A549 (cell line): Measurements from ENCODE around the gene MECR. TPM values are rescaled to one million over a fixed set of nuclear protein-coding genes. Genes with fewer than 3 reads are reported as not detected.

Source experiments
- ATAC-seq, 2 experiments: fragments of 200-7000 bp in 1 of 2; fragments of >200 bp in 1 of 2; cut with Nextera tagmentation in 1 of 2; cut with Tn5 transposase in 1 of 2; 3 replicates each; pipeline versions ENCODE4 v1.8.0 to v1.9.1; 2018 to 2020; ENCODE audit warnings: mild to moderate bottlenecking in 1 of 2, moderate library complexity in 1 of 2
- CTCF ChIA-PET: fragments of 300-600 bp; sonication (Branson Sonifier 250); formaldehyde crosslinking; extraction: SDS; loops from one replicate; lab custom pipeline; 2021; ENCODE audit warnings: antibody characterized with exemption, inconsistent platforms; lab: Yijun Ruan, JAX
- POLR2A ChIA-PET: fragments of 350-600 bp; formaldehyde crosslinking; extraction: SDS; loops from one replicate; lab custom pipeline; 2021; ENCODE audit warnings: antibody characterized with exemption, inconsistent platforms; lab: Yijun Ruan, JAX
- DNase-seq, 2 experiments: peaks; one replicate each; pipeline versions ENCODE4 v3.0.0 to v3.0.0-alpha.2; 2011 to 2016; ENCODE audit warnings: low read depth in 1 of 2, low spot score in 1 of 2
- FAIRE-seq: peaks from 2 replicates; lab custom pipeline; 2011; peaks lifted over from hg19 to GRCh38; lab: Jason Lieb, UNC
- H3K27ac ChIP-seq, 2 experiments: fragments of >200 bp; sonication (Bioruptor Twin); formaldehyde crosslinking; 3 replicates each; pipeline ENCODE4 v1.5.1; 2016 to 2017
- H3K4me1 ChIP-seq: fragments of >200 bp; sonication (Bioruptor Twin); formaldehyde crosslinking; 3 replicates; pipeline ENCODE4 v1.6.1; 2016
- H3K4me2 ChIP-seq: fragments of >200 bp; sonication (Bioruptor Twin); formaldehyde crosslinking; 3 replicates; pipeline ENCODE4 v1.6.1; 2016
- H3K4me3 ChIP-seq: fragments of >200 bp; sonication (Bioruptor Twin); formaldehyde crosslinking; 3 replicates; pipeline ENCODE4 v1.5.1; 2016
- H3K9me3 ChIP-seq: fragments of >200 bp; sonication (Bioruptor Twin); formaldehyde crosslinking; 3 replicates; pipeline ENCODE4 v1.6.1; 2016
- CBX2 ChIP-seq: fragments of 200-600 bp; sonication (generic); IDR thresholded peaks from 2 replicates; pipeline ENCODE4 v1.6.1; 2016; ENCODE audit warnings: low read depth, mild to moderate bottlenecking, borderline replicate concordance
- CHD2 ChIP-seq: fragments of 150-350 bp; IDR thresholded peaks from 2 replicates; pipeline ENCODE4 v1.6.1; 2014; ENCODE audit warnings: low read length; ENCODE audit not compliant: partially characterized antibody
- EHF ChIP-seq: fragments of 250-450 bp; sonication (Bioruptor Pico); IDR thresholded peaks from 2 replicates; pipeline ENCODE4 v1.5.0; 2020; ENCODE audit warnings: mild to moderate bottlenecking
- FOSB ChIP-seq: fragments of 250-450 bp; sonication (Bioruptor Pico); IDR thresholded peaks from 2 replicates; pipeline ENCODE4 v1.5.0; 2020; ENCODE audit warnings: mild to moderate bottlenecking, moderate library complexity
- FOSL2 ChIP-seq, 2 experiments: fragments of 450-650 bp in 1 of 2; fragments of >200 bp in 1 of 2; sonication (Bioruptor Twin) in 1 of 2; formaldehyde crosslinking; IDR thresholded peaks; 2 replicates each; pipeline versions ENCODE4 v1.5.0 to v1.6.1; 2016 to 2020; ENCODE audit warnings: mild to moderate bottlenecking in 1 of 2, moderate library complexity in 1 of 2
- HES2 ChIP-seq: fragments of >200 bp; sonication (Bioruptor Twin); formaldehyde crosslinking; IDR thresholded peaks from 2 replicates; pipeline ENCODE4 v1.6.1; 2016
- HEYL ChIP-seq: fragments of 250-450 bp; sonication (Bioruptor Pico); IDR thresholded peaks from 2 replicates; pipeline ENCODE4 v1.8.0; 2021; ENCODE audit warnings: mild to moderate bottlenecking, moderate library complexity
- KDM5A ChIP-seq: fragments of 200-600 bp; sonication (generic); IDR thresholded peaks from 2 replicates; pipeline ENCODE4 v1.6.1; 2016; ENCODE audit warnings: antibody characterized with exemption, mild to moderate bottlenecking
- MAX ChIP-seq: IDR thresholded peaks from 2 replicates; pipeline ENCODE4 v1.6.1; 2012
- MYC ChIP-seq: IDR thresholded peaks from 2 replicates; pipeline ENCODE4 v1.6.1; 2012; ENCODE audit warnings: mild to moderate bottlenecking, inconsistent platforms, low read length, improper control_type of control experiment, borderline replicate concordance
- POLR2AphosphoS2 ChIP-seq: conservative IDR thresholded peaks from 2 replicates; pipeline ENCODE4 v1.6.1; 2012; ENCODE audit warnings: low read length, improper control_type of control experiment, inconsistent platforms
- RAD21 ChIP-seq, 2 experiments: fragments of >200 bp in 1 of 2; sonication (Bioruptor Twin) in 1 of 2; formaldehyde crosslinking in 1 of 2; IDR thresholded peaks in 1 of 2; conservative IDR thresholded peaks in 1 of 2; 2 replicates in 1 of 2; 3 replicates in 1 of 2; pipeline ENCODE4 v1.6.1; 2012 to 2018; ENCODE audit warnings: inconsistent platforms in 1 of 2
- WGBS: methylation state at CpG from one replicate; pipeline ENCODE4 v1.1.6; 2017; ENCODE audit errors: missing lambda C conversion rate; 5-methylcytosine and 5-hydroxymethylcytosine counted together
- polyA plus RNA-seq, 4 experiments: library from polyadenylated mRNA; depleted of rRNA in 3 of 4; stranded (reverse); fragments of >200 nt; fragmentation: RNase III in 1 of 4; extraction: RNeasy Plus Mini Kit Qiagen cat#74134 plus additional on column Dnase treatment in 1 of 4; gene quantifications; 2 replicates in 3 of 4; 3 replicates in 1 of 4; pipeline ENCODE4 v1.2.3, GENCODE V29; 2011 to 2017
- TF ChIP-seq, protein P1 (sequence below): fragments of 250-450 bp; sonication (Bioruptor Pico); IDR thresholded peaks from 2 replicates; pipeline ENCODE4 v1.5.0; 2020; ENCODE audit warnings: low read depth, mild to moderate bottlenecking, moderate library complexity
- TF ChIP-seq, protein P2 (sequence below): fragments of 150-350 bp; IDR thresholded peaks from 2 replicates; pipeline ENCODE4 v1.6.1; 2014; ENCODE audit warnings: low read depth, mild to moderate bottlenecking, low read length
- TF ChIP-seq, protein P3 (sequence below): fragments of >200 bp; sonication (Bioruptor Twin); formaldehyde crosslinking; IDR thresholded peaks from 3 replicates; pipeline ENCODE4 v1.5.1; 2016

Gene MECR
- polyA plus RNA-seq, 2 of the 4 experiments (the other 2 are of a cell fraction) = 14.2 to 21.4 TPM

GRCh38 chr1:29197993-29198392 is 32.7 kb downstream of the MECR start:
- 91% methylated on average over 11 of the region's 12 CpGs for WGBS
- H3K4me3 ChIP-seq = no peak overlapping the region
- FAIRE-seq (no peak), ATAC-seq (no peak), DNase-seq (no peak)
- H3K9me3 ChIP-seq = no peaks in the 10 kb centered on the region
- POLR2A ChIA-PET = no interaction called here
- CTCF ChIA-PET = interaction anchor here (0.6 to 4.5 kb wide), 12 partner anchors 12 to 1555 kb away, joined by 3 to 23 read pairs (median 4); partner anchors contain the start of gene SRSF4
- H3K4me2 ChIP-seq = no peak overlapping the region
- H3K27ac ChIP-seq = no peak overlapping the region
- peaks cover 11% of the 10 kb centered on the region for H3K4me1 ChIP-seq
- TF ChIP-seq KDM5A (no peak), FOSB (CRISPR knock-in tag) (no peak), POLR2AphosphoS2 (no peak), CBX2 (no peak), FOSL2 (IDR thresholded peaks at IDR 0.05) (no peak), FOSL2 (CRISPR knock-in tag; IDR thresholded peaks at IDR 0.05) (no peak), HES2 (no peak), CHD2 (no peak), MAX (no peak)
- TF ChIP-seq, protein P1, sequence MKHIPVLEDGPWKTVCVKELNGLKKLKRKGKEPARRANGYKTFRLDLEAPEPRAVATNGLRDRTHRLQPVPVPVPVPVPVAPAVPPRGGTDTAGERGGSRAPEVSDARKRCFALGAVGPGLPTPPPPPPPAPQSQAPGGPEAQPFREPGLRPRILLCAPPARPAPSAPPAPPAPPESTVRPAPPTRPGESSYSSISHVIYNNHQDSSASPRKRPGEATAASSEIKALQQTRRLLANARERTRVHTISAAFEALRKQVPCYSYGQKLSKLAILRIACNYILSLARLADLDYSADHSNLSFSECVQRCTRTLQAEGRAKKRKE (CRISPR knock-in tag) = no peak
- TF ChIP-seq, protein P2, sequence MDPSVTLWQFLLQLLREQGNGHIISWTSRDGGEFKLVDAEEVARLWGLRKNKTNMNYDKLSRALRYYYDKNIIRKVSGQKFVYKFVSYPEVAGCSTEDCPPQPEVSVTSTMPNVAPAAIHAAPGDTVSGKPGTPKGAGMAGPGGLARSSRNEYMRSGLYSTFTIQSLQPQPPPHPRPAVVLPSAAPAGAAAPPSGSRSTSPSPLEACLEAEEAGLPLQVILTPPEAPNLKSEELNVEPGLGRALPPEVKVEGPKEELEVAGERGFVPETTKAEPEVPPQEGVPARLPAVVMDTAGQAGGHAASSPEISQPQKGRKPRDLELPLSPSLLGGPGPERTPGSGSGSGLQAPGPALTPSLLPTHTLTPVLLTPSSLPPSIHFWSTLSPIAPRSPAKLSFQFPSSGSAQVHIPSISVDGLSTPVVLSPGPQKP = no peak
- TF ChIP-seq, protein P3, sequence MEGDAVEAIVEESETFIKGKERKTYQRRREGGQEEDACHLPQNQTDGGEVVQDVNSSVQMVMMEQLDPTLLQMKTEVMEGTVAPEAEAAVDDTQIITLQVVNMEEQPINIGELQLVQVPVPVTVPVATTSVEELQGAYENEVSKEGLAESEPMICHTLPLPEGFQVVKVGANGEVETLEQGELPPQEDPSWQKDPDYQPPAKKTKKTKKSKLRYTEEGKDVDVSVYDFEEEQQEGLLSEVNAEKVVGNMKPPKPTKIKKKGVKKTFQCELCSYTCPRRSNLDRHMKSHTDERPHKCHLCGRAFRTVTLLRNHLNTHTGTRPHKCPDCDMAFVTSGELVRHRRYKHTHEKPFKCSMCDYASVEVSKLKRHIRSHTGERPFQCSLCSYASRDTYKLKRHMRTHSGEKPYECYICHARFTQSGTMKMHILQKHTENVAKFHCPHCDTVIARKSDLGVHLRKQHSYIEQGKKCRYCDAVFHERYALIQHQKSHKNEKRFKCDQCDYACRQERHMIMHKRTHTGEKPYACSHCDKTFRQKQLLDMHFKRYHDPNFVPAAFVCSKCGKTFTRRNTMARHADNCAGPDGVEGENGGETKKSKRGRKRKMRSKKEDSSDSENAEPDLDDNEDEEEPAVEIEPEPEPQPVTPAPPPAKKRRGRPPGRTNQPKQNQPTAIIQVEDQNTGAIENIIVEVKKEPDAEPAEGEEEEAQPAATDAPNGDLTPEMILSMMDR = no peak

- no peak overlapping the region for H3K4me2 ChIP-seq
- POLR2A ChIA-PET = interaction anchor here (0.8 kb wide), 1 partner anchor 16 kb away, joined by 4 read pairs; the partner anchor contains the start of gene SRSF4
- FAIRE-seq = no peak
- H3K4me1 ChIP-seq = peaks cover 10% of the 10 kb centered on the region
- no peak overlapping the region for H3K27ac ChIP-seq
- peak; percentile 93 to 95 for ATAC-seq
- TF ChIP-seq RAD21 (conservative IDR thresholded peaks at IDR 0.05 in 1 of 2, IDR thresholded peaks at IDR 0.05 in 1 of 2) = peak; percentile 28 to 44; a peak in 4 of 5 replicates
- TF ChIP-seq EHF (CRISPR knock-in tag) = no peak
- no peak for TF ChIP-seq HEYL (CRISPR knock-in tag)
- TF ChIP-seq MYC = no peak
- TF ChIP-seq, protein P3 = peak; percentile 35; the same call in 2 of the 3 replicates
- H3K9me3 ChIP-seq = no peaks in the 10 kb centered on the region
- CTCF ChIA-PET = interaction anchor here (0.6 to 4.5 kb wide), 12 partner anchors 12 to 1555 kb away, joined by 3 to 23 read pairs (median 4); partner anchors contain the start of gene SRSF4
- 100% methylated on average over 2 of the region's 2 CpGs for WGBS
- no peak overlapping the region for H3K4me3 ChIP-seq
- peak; percentile 21 to 64 for DNase-seq
Measured at GRCh38 chr1:29197590-29197924, 33.2 kb downstream of the MECR start.
